H9 (cell line): Measurements from ENCODE around the gene SPATA20. TPM values are rescaled to one million over a fixed set of nuclear protein-coding genes. Genes with fewer than 3 reads are reported as not detected.

Experiments used
- DNase-seq: peaks from one replicate; pipeline ENCODE4 v3.0.0-alpha.2; 2017
- H2AFZ ChIP-seq: one replicate; pipeline ENCODE4 v1.6.1; 2013; ENCODE audit warnings: mild to moderate bottlenecking, low read length, control low read depth, moderate library complexity
- H2AK5ac ChIP-seq: 2 replicates; pipeline ENCODE4 v1.6.1; 2013; ENCODE audit warnings: low read length, control low read depth, mixed read lengths; ENCODE audit not compliant: insufficient read length
- H2BK120ac ChIP-seq: one replicate; pipeline ENCODE4 v1.6.1; 2013; ENCODE audit warnings: low read depth, mild to moderate bottlenecking, low read length, control low read depth, inconsistent platforms; ENCODE audit not compliant: poor library complexity, severe bottlenecking
- H2BK12ac ChIP-seq: 2 replicates; pipeline ENCODE4 v1.6.1; 2013; ENCODE audit warnings: low read length, control low read depth, mixed read lengths, low read depth; ENCODE audit not compliant: insufficient read length
- H2BK15ac ChIP-seq: 2 replicates; pipeline ENCODE4 v1.6.1; 2013; ENCODE audit warnings: low read depth, low read length, control low read depth
- H2BK20ac ChIP-seq: one replicate; pipeline ENCODE4 v1.6.1; 2013; ENCODE audit warnings: low read depth, mild to moderate bottlenecking, low read length, control low read depth, inconsistent platforms; ENCODE audit not compliant: poor library complexity, severe bottlenecking
- H2BK5ac ChIP-seq: 2 replicates; pipeline ENCODE4 v1.6.1; 2013; ENCODE audit warnings: low read length, control low read depth, mixed read lengths; ENCODE audit not compliant: insufficient read length
- H3K14ac ChIP-seq: 2 replicates; pipeline ENCODE4 v1.6.1; 2013; ENCODE audit warnings: low read length, control low read depth; ENCODE audit not compliant: insufficient read depth
- H3K18ac ChIP-seq: 2 replicates; pipeline ENCODE4 v1.6.1; 2013; ENCODE audit warnings: low read depth, mild to moderate bottlenecking, mixed read lengths, low read length, control low read depth; ENCODE audit not compliant: insufficient read length
- H3K23ac ChIP-seq: 2 replicates; pipeline ENCODE4 v1.6.1; 2013; ENCODE audit warnings: low read length, control low read depth, mixed read lengths, low read depth; ENCODE audit not compliant: insufficient read length
- H3K23me2 ChIP-seq: 2 replicates; pipeline ENCODE4 v1.6.1; 2013; ENCODE audit warnings: low read depth, mild to moderate bottlenecking, mixed read lengths, low read length, control low read depth; ENCODE audit not compliant: insufficient read length, poor library complexity, severe bottlenecking
- H3K27ac ChIP-seq: 2 replicates; pipeline ENCODE4 v1.5.1; 2013; ENCODE audit warnings: low read length, control low read depth, mixed read lengths, low read depth; ENCODE audit not compliant: insufficient read length
- H3K27me3 ChIP-seq: 2 replicates; pipeline ENCODE4 v1.6.1; 2013; ENCODE audit warnings: low read length, control low read depth, inconsistent platforms; ENCODE audit not compliant: insufficient read depth
- H3K4ac ChIP-seq: 2 replicates; pipeline ENCODE4 v1.6.1; 2013; ENCODE audit warnings: low read depth, mild to moderate bottlenecking, control low read depth, inconsistent platforms, low read length, moderate library complexity
- H3K4me1 ChIP-seq: 2 replicates; pipeline ENCODE4 v1.6.1; 2013; ENCODE audit warnings: low read length, control low read depth, inconsistent platforms; ENCODE audit not compliant: insufficient read depth
- H3K4me2 ChIP-seq: 2 replicates; pipeline ENCODE4 v1.6.1; 2013; ENCODE audit warnings: low read length, control low read depth, mixed read lengths; ENCODE audit not compliant: insufficient read length, insufficient read depth
- H3K56ac ChIP-seq: 2 replicates; pipeline ENCODE4 v1.6.1; 2013; ENCODE audit warnings: low read depth, mild to moderate bottlenecking, mixed read lengths, low read length, control low read depth; ENCODE audit not compliant: insufficient read length
- H3K79me1 ChIP-seq: 2 replicates; pipeline ENCODE4 v1.6.1; 2013; ENCODE audit warnings: low read depth, mild to moderate bottlenecking, moderate library complexity, low read length, control low read depth, inconsistent platforms; ENCODE audit not compliant: insufficient read depth, poor library complexity, severe bottlenecking
- H3K79me2 ChIP-seq: 2 replicates; pipeline ENCODE4 v1.6.1; 2013; ENCODE audit warnings: low read length, control low read depth, inconsistent platforms; ENCODE audit not compliant: insufficient read depth
- H3K9ac ChIP-seq: 2 replicates; pipeline ENCODE4 v1.6.1; 2013; ENCODE audit warnings: low read length, control low read depth, mixed read lengths; ENCODE audit not compliant: insufficient read length; ENCODE audit errors: extremely low read depth
- H3K9me3 ChIP-seq: one replicate; pipeline ENCODE4 v1.6.1; 2013; ENCODE audit warnings: low read depth, low read length, inconsistent platforms; ENCODE audit not compliant: control insufficient read depth
- H3T11ph ChIP-seq: one replicate; pipeline ENCODE4 v1.6.1; 2013; ENCODE audit warnings: mild to moderate bottlenecking, low read length, control low read depth, inconsistent platforms
- H4K20me1 ChIP-seq: one replicate; pipeline ENCODE4 v1.6.1; 2013; ENCODE audit not compliant: control insufficient read depth, insufficient read length, insufficient read depth
- H4K5ac ChIP-seq: 2 replicates; pipeline ENCODE4 v1.6.1; 2013; ENCODE audit warnings: low read depth, mild to moderate bottlenecking, mixed read lengths, low read length, control low read depth; ENCODE audit not compliant: insufficient read length
- H4K8ac ChIP-seq: replicated peaks from 2 replicates; pipeline ENCODE4 v1.6.1; 2013; ENCODE audit warnings: low read length, control low read depth, mixed read lengths, low read depth; ENCODE audit not compliant: insufficient read length
- H4K91ac ChIP-seq: 2 replicates; pipeline ENCODE4 v1.6.1; 2013; ENCODE audit warnings: low read depth, mild to moderate bottlenecking, moderate library complexity, mixed read lengths, low read length, control low read depth; ENCODE audit not compliant: insufficient read length
- H3K27ac Mint-ChIP-seq, 3 experiments: 2 replicates in 2 of 3; 3 replicates in 1 of 3; pipeline ENCODE4 v1.8.0; 2020 to 2021; ENCODE audit warnings: mixed read lengths in 3 of 3, mild to moderate bottlenecking in 1 of 3, moderate library complexity in 1 of 3
- H3K27me3 Mint-ChIP-seq: 2 replicates; pipeline ENCODE4 v1.8.0; 2021; ENCODE audit warnings: low read depth, mild to moderate bottlenecking, moderate library complexity, mixed read lengths
- H3K36me3 Mint-ChIP-seq, 3 experiments: 2 replicates in 2 of 3; 3 replicates in 1 of 3; pipeline ENCODE4 v1.8.0; 2020 to 2021; ENCODE audit warnings: low read depth in 3 of 3, mixed read lengths in 3 of 3; ENCODE audit not compliant: insufficient read depth in 1 of 3
- H3K4me1 Mint-ChIP-seq, 2 experiments: 2 replicates each; pipeline ENCODE4 v1.8.0; 2020; ENCODE audit warnings: mixed read lengths in 2 of 2
- H3K4me3 Mint-ChIP-seq, 2 experiments: 2 replicates in 1 of 2; 3 replicates in 1 of 2; pipeline ENCODE4 v1.8.0; 2020 to 2021; ENCODE audit warnings: mild to moderate bottlenecking in 2 of 2, mixed read lengths in 2 of 2, moderate library complexity in 1 of 2
- H3K9me3 Mint-ChIP-seq, 2 experiments: 2 replicates in 1 of 2; 3 replicates in 1 of 2; pipeline ENCODE4 v1.8.0; 2020; ENCODE audit warnings: mild to moderate bottlenecking in 2 of 2, mixed read lengths in 2 of 2, moderate library complexity in 1 of 2
- WGBS: extraction: QIAGEN DNeasy Blood & Tissue Kit; methylation state at CpG from one replicate; pipeline ENCODE4 v1.1.7; 2013; ENCODE audit warnings: missing lambda C conversion rate, low lambda C conversion rate, mixed read lengths; ENCODE audit not compliant: insufficient read length; ENCODE audit errors: extremely low coverage; 5-methylcytosine and 5-hydroxymethylcytosine counted together
- total RNA-seq: library from RNA; stranded (reverse); gene quantifications from 2 replicates; pipeline ENCODE4 v1.2.1, GENCODE V29; 2021
- TF ChIP-seq, protein P1 (sequence below): fragments of 200-600 bp; sonication (generic); conservative IDR thresholded peaks from 3 replicates; pipeline ENCODE4 v1.8.0; 2021; ENCODE audit warnings: antibody characterized with exemption, mild to moderate bottlenecking

SPATA20 gene
- total RNA-seq, 1 experiment from 2014 or later: 23.9 TPM

DNA sequence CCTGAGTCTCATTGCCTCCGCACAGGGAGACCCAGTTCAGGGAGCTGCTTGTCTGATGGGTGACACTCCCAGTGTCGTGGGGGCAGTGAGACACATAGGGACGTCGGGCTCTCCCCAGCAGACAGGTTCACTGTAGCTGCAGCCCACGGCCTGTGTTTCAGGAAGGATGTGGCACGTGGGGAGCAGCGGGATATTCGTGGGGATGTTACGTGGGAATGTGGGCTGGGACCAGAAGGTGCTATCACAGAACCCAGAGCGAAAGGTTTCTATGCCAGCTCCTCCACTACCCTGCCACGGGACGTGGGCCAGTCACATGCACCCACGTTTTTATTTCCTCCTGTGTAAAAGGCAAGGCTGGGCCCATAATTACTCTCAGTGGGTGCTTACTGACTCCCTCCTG is 29.9 kb downstream of the SPATA20 start:
- Histone ChIP-seq H3K23ac (no peak overlapping the region), H2BK12ac (no peak overlapping the region), H2BK20ac (no peak overlapping the region), H4K91ac (no peak overlapping the region), H3K14ac (no peak overlapping the region), H3K18ac (no peak overlapping the region), H3K9me3 (no peaks in the 10 kb centered on the region), H3K23me2 (no peaks in the 10 kb centered on the region), H2BK120ac (no peak overlapping the region), H3K4me2 (no peak overlapping the region), H2BK15ac (no peak overlapping the region), H3K56ac (no peak overlapping the region), H3T11ph (no peak overlapping the region), H3K4ac (no peak overlapping the region), H3K4me1 (no peaks in the 10 kb centered on the region; the same call in 1 of the 2 replicates), H3K79me2 (no peaks in the 10 kb centered on the region), H2AK5ac (no peak overlapping the region), H3K9ac (no peak overlapping the region), H3K27ac (no peak overlapping the region), H3K27me3 (no peaks in the 10 kb centered on the region; the same call in 1 of the 2 replicates), H2AFZ (no peak overlapping the region), H4K20me1 (peaks cover 2% of the 10 kb centered on the region), H4K5ac (no peak overlapping the region), H3K79me1 (no peaks in the 10 kb centered on the region), H4K8ac (no peak overlapping the region), H2BK5ac (no peak overlapping the region)
- Mint-ChIP-seq H3K27me3 (peaks cover 16% of the 10 kb centered on the region), H3K36me3 (peaks cover 0 to 5% (median 1%) of the 10 kb centered on the region in 3 experiments; a peak in 3 of 7 replicates), H3K4me1 (peaks cover 11 to 20% of the 10 kb centered on the region in 2 experiments), H3K4me3 (no peak overlapping the region), H3K27ac (no peak overlapping the region; a peak in 1 of 7 replicates), H3K9me3 (no peaks in the 10 kb centered on the region)
- DNase-seq: no peak
- no CpG with 5 or more reads among the region's 13 CpGs for WGBS
- TF ChIP-seq, protein P1, sequence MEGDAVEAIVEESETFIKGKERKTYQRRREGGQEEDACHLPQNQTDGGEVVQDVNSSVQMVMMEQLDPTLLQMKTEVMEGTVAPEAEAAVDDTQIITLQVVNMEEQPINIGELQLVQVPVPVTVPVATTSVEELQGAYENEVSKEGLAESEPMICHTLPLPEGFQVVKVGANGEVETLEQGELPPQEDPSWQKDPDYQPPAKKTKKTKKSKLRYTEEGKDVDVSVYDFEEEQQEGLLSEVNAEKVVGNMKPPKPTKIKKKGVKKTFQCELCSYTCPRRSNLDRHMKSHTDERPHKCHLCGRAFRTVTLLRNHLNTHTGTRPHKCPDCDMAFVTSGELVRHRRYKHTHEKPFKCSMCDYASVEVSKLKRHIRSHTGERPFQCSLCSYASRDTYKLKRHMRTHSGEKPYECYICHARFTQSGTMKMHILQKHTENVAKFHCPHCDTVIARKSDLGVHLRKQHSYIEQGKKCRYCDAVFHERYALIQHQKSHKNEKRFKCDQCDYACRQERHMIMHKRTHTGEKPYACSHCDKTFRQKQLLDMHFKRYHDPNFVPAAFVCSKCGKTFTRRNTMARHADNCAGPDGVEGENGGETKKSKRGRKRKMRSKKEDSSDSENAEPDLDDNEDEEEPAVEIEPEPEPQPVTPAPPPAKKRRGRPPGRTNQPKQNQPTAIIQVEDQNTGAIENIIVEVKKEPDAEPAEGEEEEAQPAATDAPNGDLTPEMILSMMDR: no peak
